Sigmoid colon (tissue), 7 donors: ENCODE data around the gene LPCAT2. TPM values are rescaled to one million over a fixed set of nuclear protein-coding genes. Genes with fewer than 3 reads are reported as not detected.

Experiments
- DNase-seq: peaks from one replicate; pipeline ENCODE4 v3.0.0-alpha.2; 2019
- H3K27ac ChIP-seq, 4 donors: fragments of 200-600 bp; sonication (generic); one replicate each; pipeline ENCODE4 v1.5.1; 2016 to 2019; ENCODE audit warnings: mild to moderate bottlenecking in 1 of 4
- H3K27me3 ChIP-seq, 3 donors: fragments of 200-600 bp; sonication (generic); one replicate each; pipeline ENCODE4 v1.5.1; 2019; ENCODE audit warnings: mild to moderate bottlenecking in 1 of 3
- H3K36me3 ChIP-seq, 4 donors: fragments of 200-600 bp; sonication (generic); one replicate each; pipeline ENCODE4 v1.5.1; 2016 to 2019
- H3K4me1 ChIP-seq, 4 donors: fragments of 200-600 bp; sonication (generic); one replicate each; pipeline ENCODE4 v1.5.1; 2017 to 2019
- H3K4me3 ChIP-seq, 4 donors: fragments of 200-600 bp; sonication (generic); one replicate each; pipeline ENCODE4 v1.5.1; 2017 to 2019; ENCODE audit warnings: mild to moderate bottlenecking in 2 of 4, moderate library complexity in 1 of 4
- H3K9me3 ChIP-seq, 4 donors: fragments of 200-600 bp in 3 of 4; sonication (generic) in 3 of 4; one replicate each; pipeline versions ENCODE4 v1.5.1 to v1.6.1; 2013 to 2019
- CTCF ChIP-seq, 4 experiments: fragments of 450-650 bp in 3 of 4; fragments of 200-600 bp in 1 of 4; IDR thresholded peaks; one replicate each; pipeline ENCODE4 v1.5.1; 2016 to 2019; ENCODE audit warnings: antibody characterized with exemption in 4 of 4, mild to moderate bottlenecking in 3 of 4, moderate library complexity in 2 of 4
- EP300 ChIP-seq, 4 donors: sonication (generic); formaldehyde crosslinking; IDR thresholded peaks; one replicate each; pipeline ENCODE4 v1.6.1; 2017; ENCODE audit warnings: antibody characterized with exemption in 4 of 4
- POLR2A ChIP-seq, 2 donors: fragments of 450-650 bp; IDR thresholded peaks; one replicate each; pipeline ENCODE4 v1.6.1; 2016; ENCODE audit warnings: antibody characterized with exemption in 2 of 2, mild to moderate bottlenecking in 2 of 2, moderate library complexity in 2 of 2
- POLR2AphosphoS5 ChIP-seq, 4 donors: sonication (generic); formaldehyde crosslinking; IDR thresholded peaks; one replicate each; pipeline ENCODE4 v1.6.1; 2017; ENCODE audit warnings: antibody characterized with exemption in 4 of 4
- WGBS, 2 donors: extraction: QIAGEN DNeasy Blood & Tissue Kit; methylation state at CpG; one replicate each; pipeline ENCODE4 v1.1.7; 2013; 5-methylcytosine and 5-hydroxymethylcytosine counted together
- intact Hi-C: fragments of 100-400 bp; cut with DNase I; formaldehyde crosslinking; loops from one replicate; pipeline ENCODE4 v1.15.1; 2023
- polyA plus RNA-seq, 3 donors: library from polyadenylated mRNA; stranded (reverse); fragments of 200-250 nt; gene quantifications; one replicate each; pipeline ENCODE4 v1.2.3, GENCODE V29; 2013
- total RNA-seq, 4 donors: library from RNA; depleted of rRNA; stranded (reverse); fragments of >200 nt; gene quantifications; one replicate each; pipeline ENCODE4 v1.1.0, GENCODE V29; 2016
- donor health status: healthy with polysubstance abuse.
- donor health status: Bipolar disorder and iron deficiency.
- donor health status: healthy.

Gene LPCAT2
- total and polyA plus RNA-seq, 7 donors, result 1.2 to 12.8 (median 6.6) TPM

- 86 to 95% methylated on average over 5 of the region's 5 CpGs for WGBS, 2 donors
- no peak for DNase-seq
- peaks cover 0 to 10% (median 0%) of the 10 kb centered on the region in 4 donors for H3K36me3 ChIP-seq
- H3K27ac ChIP-seq, result no peak overlapping the region
- H3K4me1 ChIP-seq, result peaks cover 0 to 45% (median 39%) of the 10 kb centered on the region in 4 donors
- H3K9me3 ChIP-seq, result no peaks in the 10 kb centered on the region
- no peak overlapping the region for H3K4me3 ChIP-seq
- intact Hi-C loops, result loop anchor here (10.0 kb wide), 1 partner anchor 207 kb away; no protein-coding TSS in a partner anchor
- no peaks in the 10 kb centered on the region for H3K27me3 ChIP-seq
- TF ChIP-seq POLR2A (IDR thresholded peaks at IDR 0.05), result no peak
- no peak for TF ChIP-seq EP300 (IDR thresholded peaks at IDR 0.05)
- TF ChIP-seq CTCF (IDR thresholded peaks at IDR 0.05), result no peak
- no peak for TF ChIP-seq POLR2AphosphoS5 (IDR thresholded peaks at IDR 0.05)
Measured at GRCh38 chr16:55497558-55497957, 11.3 kb upstream of the LPCAT2 start.

GRCh38 chr16:55498101-55498500, 10.8 kb upstream of the LPCAT2 start:
- no peak overlapping the region for H3K4me3 ChIP-seq
- WGBS, 2 donors, result 84 to 86% methylated on average over 6 of the region's 6 CpGs
- TF ChIP-seq EP300 (IDR thresholded peaks at IDR 0.05) (no peak), POLR2AphosphoS5 (IDR thresholded peaks at IDR 0.05) (no peak), CTCF (IDR thresholded peaks at IDR 0.05) (no peak), POLR2A (IDR thresholded peaks at IDR 0.05) (no peak)
- H3K4me1 ChIP-seq, result peaks cover 0 to 51% (median 45%) of the 10 kb centered on the region in 4 donors
- no peaks in the 10 kb centered on the region for H3K27me3 ChIP-seq
- intact Hi-C loops, result loop anchor here (10.0 kb wide), 1 partner anchor 207 kb away; no protein-coding TSS in a partner anchor
- H3K27ac ChIP-seq, result no peak overlapping the region
- peak; percentile 49 for DNase-seq
- H3K9me3 ChIP-seq, result no peaks in the 10 kb centered on the region
- H3K36me3 ChIP-seq, result peaks cover 0 to 7% (median 0%) of the 10 kb centered on the region in 4 donors

GRCh38 chr16:55499281-55499680, 9.6 kb upstream of the LPCAT2 start:
- WGBS, 2 donors, result 52 to 82% methylated on average over 3 of the region's 3 CpGs

GRCh38 chr16:55499951-55500529, 8.8 kb upstream of the LPCAT2 start:
- Histone ChIP-seq H3K27me3 (no peaks in the 10 kb centered on the region), H3K27ac (peak overlapping the region in 3 of 4 donors; percentile 9 to 35 (median 26)), H3K4me3 (no peak overlapping the region), H3K4me1 (peaks cover 0 to 50% (median 41%) of the 10 kb centered on the region in 4 donors), H3K9me3 (no peaks in the 10 kb centered on the region), H3K36me3 (peaks cover 0 to 6% (median 0%) of the 10 kb centered on the region in 4 donors)
- WGBS, 2 donors, result 56 to 83% methylated on average over 10 of the region's 10 CpGs
- intact Hi-C loops, result loop anchor here (5.0 to 10.0 kb wide), 2 partner anchors 37 to 205 kb away; no protein-coding TSS in a partner anchor
- peak; percentile 46 for DNase-seq
- TF ChIP-seq POLR2A (IDR thresholded peaks at IDR 0.05), result no peak
- TF ChIP-seq CTCF (IDR thresholded peaks at IDR 0.05), result no peak
- no peak for TF ChIP-seq EP300 (IDR thresholded peaks at IDR 0.05)
- no peak for TF ChIP-seq POLR2AphosphoS5 (IDR thresholded peaks at IDR 0.05)

More at GRCh38 chr16:55499281-55499680, 9.6 kb upstream of the LPCAT2 start:
- Histone ChIP-seq H3K9me3 (no peaks in the 10 kb centered on the region), H3K4me3 (no peak overlapping the region), H3K4me1 (peaks cover 0 to 57% (median 49%) of the 10 kb centered on the region in 4 donors), H3K27ac (no peak overlapping the region), H3K27me3 (no peaks in the 10 kb centered on the region), H3K36me3 (peaks cover 0 to 4% (median 0%) of the 10 kb centered on the region in 4 donors)
- TF ChIP-seq EP300 (IDR thresholded peaks at IDR 0.05), result no peak
- no peak for TF ChIP-seq CTCF (IDR thresholded peaks at IDR 0.05)
- TF ChIP-seq POLR2AphosphoS5 (IDR thresholded peaks at IDR 0.05), result no peak
- TF ChIP-seq POLR2A (IDR thresholded peaks at IDR 0.05), result no peak
- DNase-seq, result no peak
- intact Hi-C loops, result loop anchor here (10.0 kb wide), 1 partner anchor 206 kb away; no protein-coding TSS in a partner anchor
